Fibroblast of lung (primary cell): ENCODE measurements around the gene SEMA3D. TPM values are rescaled to one million over a fixed set of nuclear protein-coding genes. Genes with fewer than 3 reads are reported as not detected.

Source experiments
- DNase-seq, 2 donors: peaks; one replicate each; pipeline versions ENCODE4 v3.0.0 to v3.0.0-alpha.2; 2010; ENCODE audit warnings: low read depth in 2 of 2
- H2AFZ ChIP-seq: 2 replicates; pipeline ENCODE4 v1.5.1; 2012; ENCODE audit warnings: low read length, control low read depth, inconsistent platforms
- H3K27ac ChIP-seq: 2 replicates; pipeline ENCODE4 v1.5.1; 2011; ENCODE audit warnings: low read length, control low read depth; ENCODE audit not compliant: insufficient read depth
- H3K27me3 ChIP-seq: 2 replicates; pipeline ENCODE4 v1.5.1; 2011; ENCODE audit warnings: mild to moderate bottlenecking, low read length; ENCODE audit not compliant: control insufficient read depth, insufficient read depth
- H3K36me3 ChIP-seq: 2 replicates; pipeline ENCODE4 v1.5.1; 2011; ENCODE audit warnings: low read length; ENCODE audit not compliant: control insufficient read depth, insufficient read depth
- H3K4me1 ChIP-seq: 2 replicates; pipeline ENCODE4 v1.5.1; 2011; ENCODE audit warnings: low read length; ENCODE audit not compliant: control insufficient read depth, insufficient read depth; ENCODE audit errors: extremely low read depth
- H3K4me2 ChIP-seq: 2 replicates; pipeline ENCODE4 v1.5.1; 2011; ENCODE audit warnings: low read length, control low read depth; ENCODE audit not compliant: insufficient read depth; ENCODE audit errors: extremely low read depth
- H3K4me3 ChIP-seq, 4 experiments: fragments of 200-600 bp in 1 of 4; sonication (generic) in 1 of 4; replicated peaks in 1 of 4; 2 replicates each; pipeline ENCODE4 v1.5.1; 2011 to 2016; ENCODE audit warnings: low read length in 4 of 4, low read depth in 3 of 4, mild to moderate bottlenecking in 3 of 4, control low read depth in 2 of 4, inconsistent platforms in 1 of 4, mixed read lengths in 1 of 4; ENCODE audit not compliant: insufficient read depth in 1 of 4; ENCODE audit errors: control extremely low read depth in 1 of 4
- H3K79me2 ChIP-seq: 2 replicates; pipeline ENCODE4 v1.5.1; 2012; ENCODE audit warnings: mild to moderate bottlenecking, low read length, inconsistent platforms; ENCODE audit not compliant: control insufficient read depth, insufficient read depth
- H3K9ac ChIP-seq: 2 replicates; pipeline ENCODE4 v1.5.1; 2011; ENCODE audit warnings: mild to moderate bottlenecking, low read length, control low read depth; ENCODE audit not compliant: insufficient read depth
- H3K9me3 ChIP-seq: 2 replicates; pipeline ENCODE4 v1.5.1; 2012; ENCODE audit warnings: low read depth, low read length; ENCODE audit not compliant: control insufficient read depth, insufficient read depth
- H4K20me1 ChIP-seq: 2 replicates; pipeline ENCODE4 v1.5.1; 2011; ENCODE audit warnings: low read length; ENCODE audit not compliant: control insufficient read depth, insufficient read depth; ENCODE audit errors: extremely low read depth
- EZH2 ChIP-seq: IDR thresholded peaks from 2 replicates; pipeline ENCODE4 v1.5.1; 2012; ENCODE audit warnings: low read length, control low read depth, mild to moderate bottlenecking; ENCODE audit errors: missing control alignments
- polyA plus RNA-seq, 2 donors: library from polyadenylated mRNA; depleted of rRNA in 1 of 2; stranded (reverse) in 1 of 2; unstranded in 1 of 2; fragments of >200 nt; gene quantifications; 2 replicates each; pipeline ENCODE4 v1.2.1, GENCODE V29; 2011 to 2012; ENCODE audit warnings: missing spikeins in 1 of 2
- total RNA-seq: library from RNA; depleted of rRNA; stranded (reverse); fragments of >200 nt; gene quantifications from 2 replicates; pipeline ENCODE4 v1.2.1, GENCODE V29; 2014
- TF ChIP-seq, protein P1 (sequence below), 2 donors: IDR thresholded peaks in 1 of 2; conservative IDR thresholded peaks in 1 of 2; 1 replicate in 1 of 2; 2 replicates in 1 of 2; pipeline ENCODE4 v1.5.1; 2011 to 2012; ENCODE audit warnings: low read length in 2 of 2, control low read depth in 1 of 2, inconsistent platforms in 1 of 2, low read depth in 1 of 2, mild to moderate bottlenecking in 1 of 2

The SEMA3D gene
- total and polyA plus RNA-seq, 2 donors (not counting 1 experiment from before 2014, with no cell fraction given) = 4.1 to 4.6 TPM

DNA sequence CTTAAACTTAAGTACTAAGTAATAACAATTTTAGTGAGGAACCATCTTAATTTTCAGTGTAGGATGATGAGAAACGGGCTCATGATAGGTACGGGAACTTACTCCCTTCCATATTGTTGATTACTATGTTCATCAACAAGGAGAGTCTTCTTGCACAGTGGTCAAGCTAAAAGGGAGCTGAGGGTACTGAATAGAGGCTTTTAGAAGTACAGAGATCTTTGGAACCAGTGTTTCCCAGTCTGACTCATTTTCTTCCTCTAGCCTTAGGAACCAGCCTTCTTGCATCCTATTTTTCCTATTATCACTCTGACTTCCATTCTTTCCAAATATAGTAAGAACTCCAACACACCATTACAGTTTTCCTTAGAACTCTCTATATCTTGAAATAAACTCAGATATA lies 17.6 kb upstream of the SEMA3D start:
- H3K36me3 ChIP-seq = no peaks in the 10 kb centered on the region
- H4K20me1 ChIP-seq = no peaks in the 10 kb centered on the region
- no peak for TF ChIP-seq EZH2
- TF ChIP-seq, protein P1, sequence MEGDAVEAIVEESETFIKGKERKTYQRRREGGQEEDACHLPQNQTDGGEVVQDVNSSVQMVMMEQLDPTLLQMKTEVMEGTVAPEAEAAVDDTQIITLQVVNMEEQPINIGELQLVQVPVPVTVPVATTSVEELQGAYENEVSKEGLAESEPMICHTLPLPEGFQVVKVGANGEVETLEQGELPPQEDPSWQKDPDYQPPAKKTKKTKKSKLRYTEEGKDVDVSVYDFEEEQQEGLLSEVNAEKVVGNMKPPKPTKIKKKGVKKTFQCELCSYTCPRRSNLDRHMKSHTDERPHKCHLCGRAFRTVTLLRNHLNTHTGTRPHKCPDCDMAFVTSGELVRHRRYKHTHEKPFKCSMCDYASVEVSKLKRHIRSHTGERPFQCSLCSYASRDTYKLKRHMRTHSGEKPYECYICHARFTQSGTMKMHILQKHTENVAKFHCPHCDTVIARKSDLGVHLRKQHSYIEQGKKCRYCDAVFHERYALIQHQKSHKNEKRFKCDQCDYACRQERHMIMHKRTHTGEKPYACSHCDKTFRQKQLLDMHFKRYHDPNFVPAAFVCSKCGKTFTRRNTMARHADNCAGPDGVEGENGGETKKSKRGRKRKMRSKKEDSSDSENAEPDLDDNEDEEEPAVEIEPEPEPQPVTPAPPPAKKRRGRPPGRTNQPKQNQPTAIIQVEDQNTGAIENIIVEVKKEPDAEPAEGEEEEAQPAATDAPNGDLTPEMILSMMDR (conservative IDR thresholded peaks at IDR 0.05 in 1 of 2, IDR thresholded peaks at IDR 0.05 in 1 of 2; ENCODE audit: low read depth in 1 of 2, low read length in 2 of 2) = no peak

DNA sequence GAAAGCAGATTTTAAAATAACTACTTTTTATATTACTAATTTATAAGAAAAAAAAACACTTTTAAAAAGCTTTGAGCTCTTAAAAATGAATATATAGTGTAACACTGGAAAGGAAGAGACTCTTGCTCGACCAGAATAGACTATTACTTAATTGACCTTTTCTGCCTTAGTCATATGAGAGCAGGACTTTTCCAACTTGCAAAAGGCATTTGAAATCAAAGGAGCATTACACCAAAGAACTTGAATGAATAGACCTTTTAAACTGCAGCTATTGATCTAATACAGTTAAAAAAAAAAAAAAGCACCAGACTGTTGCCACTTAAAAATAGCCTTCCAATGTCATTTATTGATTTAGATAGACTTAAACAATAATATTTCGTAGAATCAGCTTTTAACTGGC lies 17.2 kb upstream of the SEMA3D start:
- Histone ChIP-seq H4K20me1 (no peaks in the 10 kb centered on the region), H3K9ac (no peak overlapping the region), H3K9me3 (no peaks in the 10 kb centered on the region), H3K27me3 (no peaks in the 10 kb centered on the region), H3K79me2 (no peaks in the 10 kb centered on the region), H3K4me3 (no peak overlapping the region), H2AFZ (no peak overlapping the region), H3K4me2 (no peak overlapping the region), H3K36me3 (no peaks in the 10 kb centered on the region), H3K4me1 (no peaks in the 10 kb centered on the region), H3K27ac (no peak overlapping the region)
- TF ChIP-seq, protein P1 (conservative IDR thresholded peaks at IDR 0.05 in 1 of 2, IDR thresholded peaks at IDR 0.05 in 1 of 2; ENCODE audit: low read depth in 1 of 2, low read length in 2 of 2) = no peak
- TF ChIP-seq EZH2 = no peak
- no peak for DNase-seq

More for the DNA sequence above, 17.6 kb upstream of the SEMA3D start:
- Histone ChIP-seq H3K79me2 (no peaks in the 10 kb centered on the region), H3K9ac (no peak overlapping the region), H3K4me3 (no peak overlapping the region), H2AFZ (no peak overlapping the region), H3K27me3 (no peaks in the 10 kb centered on the region), H3K4me1 (no peaks in the 10 kb centered on the region), H3K4me2 (no peak overlapping the region), H3K9me3 (no peaks in the 10 kb centered on the region), H3K27ac (no peak overlapping the region)
- DNase-seq = no peak

DNA sequence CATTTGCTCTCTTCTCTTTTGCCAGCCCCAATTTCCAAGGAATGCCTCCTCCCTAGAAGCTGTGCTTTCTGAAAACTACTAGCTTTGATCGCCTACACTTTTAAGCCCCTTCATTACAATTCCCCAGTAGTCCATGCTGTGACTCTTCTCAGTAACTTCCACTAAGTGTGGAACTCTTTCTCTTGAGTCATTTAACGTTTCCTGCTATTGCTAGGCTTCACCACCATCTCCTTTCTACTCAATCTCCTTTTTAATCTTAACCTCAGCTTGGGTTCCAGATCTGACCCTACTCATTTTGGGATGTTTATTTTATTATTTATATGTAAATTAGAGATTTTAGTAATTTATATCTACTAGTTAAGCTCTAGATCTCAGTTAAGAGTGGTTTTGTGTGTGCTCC lies 14.4 kb upstream of the SEMA3D start:
- Histone ChIP-seq H3K4me1 (no peaks in the 10 kb centered on the region), H3K27ac (no peak overlapping the region), H3K4me3 (no peak overlapping the region), H3K36me3 (no peaks in the 10 kb centered on the region), H3K9ac (no peak overlapping the region), H4K20me1 (no peaks in the 10 kb centered on the region), H3K27me3 (no peaks in the 10 kb centered on the region), H3K79me2 (no peaks in the 10 kb centered on the region), H3K4me2 (no peak overlapping the region), H3K9me3 (no peaks in the 10 kb centered on the region), H2AFZ (no peak overlapping the region)
- no peak for DNase-seq
- no peak for TF ChIP-seq EZH2
- TF ChIP-seq, protein P1 (conservative IDR thresholded peaks at IDR 0.05 in 1 of 2, IDR thresholded peaks at IDR 0.05 in 1 of 2; ENCODE audit: low read depth in 1 of 2, low read length in 2 of 2) = no peak
